ENCODE measurements around the gene TYK2.

The TYK2 gene

DNA sequence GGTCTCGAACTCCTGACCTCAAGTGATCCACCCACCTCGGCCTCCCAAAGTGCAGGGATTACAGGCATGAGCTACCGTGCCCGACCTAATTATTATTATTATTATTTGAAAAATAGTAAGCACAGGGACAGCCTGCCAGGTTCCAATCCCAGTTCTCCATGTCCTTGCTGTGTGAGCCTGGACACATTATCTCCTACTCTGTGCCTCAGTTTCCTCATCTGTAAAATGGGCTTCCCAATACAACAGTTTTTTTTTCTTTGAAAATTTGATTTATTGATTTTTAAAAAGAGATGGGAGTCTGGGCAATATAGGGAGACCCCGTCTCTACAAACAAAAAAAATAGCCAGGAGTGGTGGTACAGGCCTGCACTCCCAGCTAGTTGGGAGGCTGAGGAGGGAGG is 74.0 kb downstream of the TYK2 start:
- no peak for DNase-seq

DNA sequence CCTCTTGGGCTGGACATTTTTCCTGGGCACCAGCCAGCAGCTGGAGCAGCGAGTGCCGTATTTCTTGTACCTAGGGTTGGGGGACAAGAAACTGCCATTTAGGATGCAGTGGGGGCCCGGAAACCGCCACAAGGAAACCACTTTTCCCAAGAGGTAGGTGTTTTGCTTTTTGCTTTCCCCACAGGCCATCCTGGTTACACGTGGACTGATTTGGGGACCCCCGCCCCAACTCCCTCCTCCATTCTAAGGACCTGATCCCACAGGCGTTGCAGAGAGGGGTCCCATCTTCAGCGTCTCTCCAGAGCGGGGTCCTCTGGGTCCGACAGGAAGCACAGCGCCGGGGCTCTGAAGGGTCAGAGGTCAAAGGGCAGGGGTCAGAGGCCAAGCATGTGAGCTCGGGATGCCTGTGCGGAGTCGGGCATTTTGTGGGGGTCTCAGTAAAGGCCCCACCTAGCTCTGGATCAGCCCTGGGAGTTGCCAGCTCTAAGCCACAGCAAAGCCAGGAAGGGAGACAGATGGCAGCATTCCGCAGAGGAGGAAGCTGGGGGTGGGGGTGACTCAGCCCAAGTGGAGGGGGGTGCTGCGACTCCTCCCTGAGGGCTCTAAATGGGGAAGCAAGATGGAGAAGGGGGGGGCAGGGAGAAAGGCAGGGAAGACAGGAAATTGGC is 75.1 kb downstream of the TYK2 start:
- peak; percentile 87 to 94 (median 90) for DNase-seq

All from suppressor macrophage treated with lipopolysaccharide for 1 hour (primary cell).